OCI-M1 (cell line): ENCODE measurements around the gene SIRT1.
"Not testable (repeated sequence)": the region's sequence is repeated elsewhere in the genome, so short reads cannot be mapped to it uniquely, and the experiment has no call there.

Source experiments
- DNase-seq: peaks from one replicate; lab custom pipeline; 2025; lab: John Stamatoyannopoulos, UW

Gene SIRT1

DNA sequence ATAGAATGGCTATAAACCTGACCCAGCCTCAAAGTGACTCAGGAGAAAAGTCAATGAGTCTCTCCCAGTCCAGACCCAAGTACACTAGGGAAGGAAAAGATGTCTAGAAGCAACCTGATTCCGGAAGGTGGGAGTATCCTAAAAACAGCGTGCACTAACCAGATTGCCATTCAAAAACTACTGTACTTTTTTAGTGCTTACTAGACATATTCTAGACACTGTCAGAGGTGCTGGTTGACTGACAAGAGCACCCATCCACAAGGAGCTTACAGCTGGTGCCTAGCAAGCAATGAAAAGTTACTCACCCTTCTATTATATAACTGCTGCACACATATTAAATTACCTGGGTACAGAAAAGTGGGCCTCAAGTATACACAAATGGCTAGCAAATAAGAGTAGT is 81.0 kb downstream of the SIRT1 start:
- no peak for DNase-seq

DNA sequence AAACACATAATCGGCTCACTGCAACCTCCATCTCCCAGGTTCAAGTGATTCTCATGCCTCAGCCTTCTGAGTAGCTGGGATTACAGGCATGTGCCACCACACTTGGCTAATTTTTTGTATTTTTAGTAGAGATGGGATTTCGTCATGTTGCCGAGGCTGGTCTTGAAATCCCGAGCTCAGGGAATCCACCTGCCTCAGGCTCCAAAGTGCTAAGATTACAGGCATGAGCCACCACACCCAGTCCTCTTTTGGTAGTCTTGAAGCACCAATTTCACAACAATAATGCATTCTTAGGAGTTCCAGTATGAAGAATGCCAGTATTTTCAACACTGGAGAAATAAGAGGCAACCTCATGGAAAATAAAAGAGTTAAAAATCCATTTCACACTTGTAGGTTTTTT is 81.6 kb downstream of the SIRT1 start:
- DNase-seq = not testable (repeated sequence)
